Activated CD8-positive, alpha-beta memory T cell treated with anti-CD3 and anti-CD28 coated beads for 4 hours (primary cell): Measurements from ENCODE around the gene SPTB.
"Not testable (repeated sequence)": the region's sequence is repeated elsewhere in the genome, so short reads cannot be mapped to it uniquely, and the experiment has no call there.

Source experiments
- DNase-seq, 2 donors: peaks; one replicate each; pipeline ENCODE4 v3.0.0-alpha.2; 2020; ENCODE audit warnings: low read depth in 2 of 2

The SPTB gene

GRCh38 chr14:64879635-64880220, at the start of gene SPTB:
Gene SPTB, minus strand, starts transcription at chr14:64879907. Its CDS starts 56,813 bp downstream, at chr14:64823094.
- peak; percentile 42 to 48 for DNase-seq

GRCh38 chr14:64929014-64929359, 49.3 kb upstream of the SPTB start:
- no peak for DNase-seq

- DNase-seq: no peak
Measured at GRCh38 chr14:64928239-64929013, 48.7 kb upstream of the SPTB start.

GRCh38 chr14:64927031-64927430, 47.3 kb upstream of the SPTB start:
- DNase-seq: no peak

DNA sequence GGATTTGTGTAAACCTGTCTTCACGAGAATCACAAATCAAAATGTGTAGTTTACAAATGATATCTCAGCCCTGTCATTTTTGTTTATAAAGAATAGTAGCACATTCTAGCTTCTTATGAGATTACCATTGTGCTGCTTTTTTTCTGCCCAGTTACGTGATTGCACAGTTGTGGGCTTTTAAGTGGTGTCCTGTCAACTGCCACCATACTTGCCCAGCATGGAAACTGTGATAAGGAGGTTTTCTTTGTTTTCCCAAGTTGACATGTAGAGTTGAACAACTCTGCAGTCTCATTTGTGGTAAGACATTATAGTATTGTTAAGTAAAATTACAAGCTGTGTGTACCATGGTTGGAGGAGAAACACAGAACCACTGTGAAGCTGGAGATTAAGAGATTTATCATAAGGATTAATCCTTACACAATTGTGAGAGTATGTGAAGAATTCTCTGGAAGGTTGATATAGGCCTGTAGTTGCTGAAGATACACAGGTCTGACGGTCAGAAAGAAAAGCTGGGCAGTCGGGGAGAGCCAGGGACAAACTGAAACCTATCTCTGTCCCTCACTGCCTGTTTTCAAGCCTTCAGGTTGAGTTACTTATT, 46.8 kb upstream of the SPTB start:
- DNase-seq: no peak

- no peak for DNase-seq
Measured at GRCh38 chr14:64923015-64923414, 43.3 kb upstream of the SPTB start.

DNA sequence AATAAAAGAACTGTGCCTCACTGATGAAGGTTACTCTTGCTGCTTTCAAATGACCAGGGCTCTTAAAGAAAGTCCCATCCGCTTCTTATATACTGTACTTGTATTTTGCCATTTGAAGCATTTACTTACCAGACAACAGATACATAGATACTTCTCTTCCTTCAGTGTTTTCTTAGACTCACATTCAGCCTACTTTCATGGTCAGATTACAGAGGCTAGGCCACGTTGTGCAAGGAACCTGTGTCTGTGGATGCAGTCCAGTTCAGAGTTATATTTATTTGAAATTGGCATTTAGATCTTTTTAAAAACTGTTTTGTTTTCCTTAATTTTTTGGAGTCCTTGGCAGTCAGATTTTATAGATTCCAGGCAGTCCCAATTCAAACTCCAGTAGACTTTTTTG, 40.8 kb upstream of the SPTB start:
- no peak for DNase-seq

- no peak for DNase-seq
Measured at GRCh38 chr14:64919618-64920017, 39.9 kb upstream of the SPTB start.

DNA sequence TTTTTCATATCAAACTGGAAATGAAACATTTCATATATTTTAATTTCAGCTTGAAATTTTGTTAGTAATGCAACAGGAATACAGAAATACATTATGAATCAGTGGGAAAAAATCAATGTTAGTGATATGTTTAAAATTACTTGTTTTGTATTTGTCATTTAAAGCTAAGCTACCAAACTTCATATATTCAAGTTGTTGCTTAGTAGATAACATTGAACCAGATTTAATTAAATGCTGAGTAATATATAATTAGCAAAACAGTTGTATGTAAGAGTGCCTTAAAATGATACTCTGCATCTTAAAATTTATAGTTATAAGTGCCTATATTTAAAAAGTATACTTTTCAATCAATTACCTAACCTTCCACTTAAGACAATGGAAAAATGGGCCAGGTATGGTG, 39.5 kb upstream of the SPTB start:
- DNase-seq: no peak

GRCh38 chr14:64918216-64918615, 38.5 kb upstream of the SPTB start:
- no peak for DNase-seq

DNA sequence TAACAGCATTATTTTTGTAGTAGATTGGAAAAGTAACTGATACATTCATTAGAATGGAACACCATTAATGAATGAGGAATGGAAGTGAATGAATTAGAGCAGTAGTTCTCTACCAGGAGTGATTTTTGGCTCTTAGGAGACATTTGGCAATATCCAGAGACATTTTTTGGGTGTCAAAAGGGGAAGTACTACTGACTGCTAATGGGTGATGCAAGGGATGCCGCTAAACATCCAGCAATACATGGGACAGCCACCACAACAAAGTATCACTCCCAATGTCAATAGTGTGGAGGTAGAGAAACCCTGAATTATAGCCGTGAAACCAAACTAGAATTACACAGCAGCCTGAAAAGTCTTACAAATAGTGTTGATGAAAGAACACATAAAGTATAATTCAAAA, 36.1 kb upstream of the SPTB start:
- no peak for DNase-seq

GRCh38 chr14:64915029-64915424, 35.3 kb upstream of the SPTB start:
- no peak for DNase-seq

DNA sequence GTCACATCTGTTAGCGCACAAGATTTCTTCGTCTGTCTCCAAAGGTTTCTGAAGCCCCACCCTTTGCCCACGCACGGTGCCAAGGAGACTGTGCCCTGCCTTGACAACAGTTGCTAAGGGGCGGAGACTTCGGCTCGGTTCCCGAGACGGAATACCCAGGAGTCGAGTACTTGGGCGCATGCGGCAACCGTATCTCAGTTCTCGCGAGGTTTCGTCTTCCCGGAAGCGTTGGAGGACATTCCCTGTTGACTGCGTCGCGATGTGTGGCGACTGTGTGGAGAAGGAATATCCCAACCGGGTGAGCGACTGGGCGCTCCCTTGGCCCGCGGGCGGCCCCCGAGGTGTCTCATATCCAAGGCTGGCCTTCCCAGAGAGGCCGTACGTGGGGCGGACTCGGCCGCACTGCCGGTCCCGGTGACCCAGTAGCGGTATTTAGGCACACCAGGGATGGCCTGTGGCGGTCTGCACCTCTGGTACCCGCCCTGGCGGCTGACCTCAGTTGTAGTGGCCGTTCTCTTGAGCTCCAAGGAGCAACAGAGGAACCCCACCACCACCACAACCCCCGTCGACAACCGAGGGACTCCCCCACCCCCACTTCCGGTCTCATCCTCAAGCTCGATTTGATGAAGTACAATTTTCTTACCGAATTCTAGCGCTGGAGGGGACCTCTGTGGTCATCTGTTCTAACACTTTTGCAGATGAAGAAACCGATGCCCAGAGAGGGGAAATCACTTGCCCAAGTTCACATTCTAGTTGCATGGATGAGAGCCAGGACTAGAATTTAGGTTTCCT, 34.7 kb upstream of the SPTB start, which contains the start of gene CHURC1:
TSS of gene CHURC1 (plus strand) at position 219 of the 792 bp plus-strand sequence. CDS start at position 260, 41 bp downstream.
- peak; percentile 96 to 98 for DNase-seq

DNA sequence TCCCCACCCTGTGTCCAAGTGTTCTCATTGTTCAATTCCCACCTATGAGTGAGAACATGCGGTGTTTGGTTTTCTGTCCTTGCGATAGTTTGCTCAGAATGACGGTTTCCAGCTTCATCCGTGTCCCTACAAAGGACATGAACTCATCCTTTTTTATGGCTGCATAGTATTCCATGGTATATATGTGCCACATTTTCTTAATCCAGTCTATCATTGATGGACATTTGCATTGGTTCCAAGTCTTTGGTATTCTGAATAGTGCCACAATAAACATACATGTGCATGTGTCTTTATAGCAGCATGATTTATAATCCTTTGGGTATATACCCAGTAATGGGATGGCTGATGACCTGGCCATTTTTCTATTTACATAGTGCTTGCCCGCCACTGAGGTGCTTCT, 33.8 kb upstream of the SPTB start:
- not testable (repeated sequence) for DNase-seq

GRCh38 chr14:64912261-64912660, 32.6 kb upstream of the SPTB start:
- DNase-seq: no peak

DNA sequence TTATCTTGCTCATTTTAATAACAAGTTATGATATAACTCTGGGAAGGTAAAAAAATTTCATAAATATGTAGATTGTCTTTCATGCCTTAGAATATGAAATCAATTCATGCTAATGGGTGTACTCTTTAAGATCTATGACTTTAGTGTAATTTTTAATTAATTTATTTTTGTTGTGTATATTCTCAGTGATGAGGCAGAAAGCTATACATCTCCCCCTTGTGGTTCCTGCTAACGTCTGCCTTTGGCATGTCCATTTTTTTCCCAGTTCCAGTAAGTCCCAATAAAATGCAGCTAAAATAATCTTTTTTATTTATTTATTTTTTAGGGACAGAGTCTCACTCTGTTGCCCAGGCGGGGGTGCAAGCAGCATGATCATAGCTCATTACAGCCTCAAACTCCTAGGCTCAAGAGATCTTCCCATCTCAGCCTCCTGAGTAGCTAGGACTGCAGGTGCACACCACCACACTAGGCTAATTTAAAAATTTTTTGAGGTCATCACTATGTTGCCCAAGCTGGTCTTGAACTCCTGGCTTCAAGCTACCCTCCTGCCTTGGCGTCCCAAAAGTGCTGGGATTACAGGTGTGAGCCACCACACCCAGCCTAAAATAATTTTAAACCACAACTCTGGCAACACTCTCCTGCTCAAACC, 31.3 kb upstream of the SPTB start:
- DNase-seq: no peak

DNA sequence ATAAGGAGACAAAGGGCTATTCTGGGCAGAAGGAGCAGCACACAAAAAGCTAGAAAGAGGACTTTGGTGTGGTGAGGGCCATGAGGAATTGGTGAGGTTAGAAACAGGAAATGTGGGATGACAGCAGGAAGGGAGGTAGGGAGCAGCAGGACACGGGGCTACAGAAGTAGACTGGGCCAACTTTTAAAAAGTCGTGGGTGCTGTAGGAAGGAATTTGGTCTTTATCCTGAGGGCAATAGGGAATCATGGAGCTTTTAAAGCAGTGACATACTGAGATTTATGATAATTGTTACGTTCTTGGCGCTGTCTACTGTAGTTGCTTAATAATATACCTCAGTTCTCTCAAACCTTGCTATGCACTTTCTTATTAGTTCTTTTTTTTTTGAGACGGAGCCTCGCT, 26.3 kb upstream of the SPTB start:
- DNase-seq: no peak

GRCh38 chr14:64899958-64900357, 20.3 kb upstream of the SPTB start:
- no peak for DNase-seq

DNA sequence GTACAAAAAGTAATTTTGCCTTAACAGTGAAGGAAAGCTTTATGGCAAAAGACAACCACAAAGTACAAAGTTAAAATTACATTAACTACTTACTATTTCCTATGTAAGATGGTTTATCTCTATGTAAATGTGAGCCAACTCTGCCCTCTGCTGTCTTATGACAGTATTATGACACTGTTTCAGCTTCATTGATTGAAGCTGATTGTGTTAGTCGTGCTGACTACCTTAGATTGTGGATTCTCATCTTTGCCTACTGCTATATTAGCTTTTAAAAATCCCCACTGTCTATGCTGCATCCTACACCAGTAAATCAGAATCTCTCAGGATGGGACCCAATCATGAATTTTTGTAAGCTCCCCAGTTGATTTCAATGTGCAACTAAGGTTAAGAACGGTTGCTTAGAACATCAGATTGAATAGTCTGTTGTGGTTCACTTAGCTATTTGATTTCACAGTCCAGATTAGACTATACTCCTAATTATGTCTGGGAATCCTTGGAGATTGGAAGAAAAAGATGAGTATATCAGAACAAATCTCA, 12.2 kb upstream of the SPTB start:
- no peak for DNase-seq

DNA sequence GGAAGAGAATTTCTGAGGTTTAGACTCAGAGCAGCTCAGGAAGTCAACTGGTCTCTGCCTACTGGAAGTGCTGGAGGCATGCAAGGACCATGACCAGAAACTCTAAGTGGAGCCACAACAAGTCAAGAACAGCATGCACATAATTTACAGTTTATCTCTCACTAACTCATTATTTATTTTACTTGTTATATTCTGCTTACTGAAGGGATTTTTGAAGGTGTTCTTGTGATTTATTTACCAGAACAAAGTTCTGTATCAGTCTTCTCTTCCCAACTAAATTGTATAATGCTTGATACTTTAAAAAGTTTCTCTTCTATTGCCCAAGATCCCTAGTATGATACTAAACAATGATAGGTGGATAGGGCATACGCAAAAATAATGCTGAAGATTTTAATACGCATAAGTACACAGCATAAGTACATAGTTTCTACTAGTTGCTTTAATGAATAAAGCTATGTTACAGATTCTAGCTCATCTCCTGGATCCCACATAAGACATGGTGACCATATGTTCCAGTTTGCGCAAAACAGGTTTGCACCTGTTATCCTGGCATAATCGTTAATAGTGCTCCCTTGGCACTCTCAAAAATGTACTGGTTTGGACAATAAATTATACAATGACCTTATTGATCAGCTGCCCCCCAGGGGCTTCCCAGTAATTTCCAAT, 11.6 kb upstream of the SPTB start:
- DNase-seq: no peak

DNA sequence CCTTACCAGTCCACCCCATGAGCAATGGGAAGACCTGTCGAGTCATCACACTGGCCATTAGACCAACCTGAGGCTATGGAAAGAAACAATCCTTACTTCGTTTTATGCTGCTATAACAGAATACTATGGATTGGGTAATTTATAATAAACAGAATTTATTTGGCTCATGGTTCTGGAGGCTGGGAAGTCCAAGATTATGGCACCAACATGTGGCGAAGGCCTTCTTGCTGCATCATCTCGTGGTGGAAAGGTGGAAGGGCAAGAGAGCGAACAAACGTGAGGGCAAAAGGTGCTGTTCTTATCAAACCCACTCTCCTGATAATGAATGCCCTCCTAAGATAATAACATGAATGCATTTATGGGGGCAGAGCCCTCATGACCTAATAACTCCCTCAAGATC, 9.6 kb upstream of the SPTB start:
- DNase-seq: no peak
